ENCODE results near the gene JAG1.
"Not testable (repeated sequence)": the region's sequence is repeated elsewhere in the genome, so short reads cannot be mapped to it uniquely, and the experiment has no call there.

The JAG1 gene

GRCh38 chr20:10605547-10606195, 68.1 kb downstream of the JAG1 start:
- DNase-seq, result no peak

GRCh38 chr20:10604865-10605440, 68.8 kb downstream of the JAG1 start:
- DNase-seq, result no peak

- DNase-seq, result no peak
Observed at GRCh38 chr20:10603971-10604864, 69.6 kb downstream of the JAG1 start.

- no peak for DNase-seq
Observed at GRCh38 chr20:10603378-10603777, 70.4 kb downstream of the JAG1 start.

GRCh38 chr20:10602221-10602871, 71.5 kb downstream of the JAG1 start:
- DNase-seq, result no peak

GRCh38 chr20:10597637-10598036, 76.2 kb downstream of the JAG1 start:
- DNase-seq, result no peak

DNA sequence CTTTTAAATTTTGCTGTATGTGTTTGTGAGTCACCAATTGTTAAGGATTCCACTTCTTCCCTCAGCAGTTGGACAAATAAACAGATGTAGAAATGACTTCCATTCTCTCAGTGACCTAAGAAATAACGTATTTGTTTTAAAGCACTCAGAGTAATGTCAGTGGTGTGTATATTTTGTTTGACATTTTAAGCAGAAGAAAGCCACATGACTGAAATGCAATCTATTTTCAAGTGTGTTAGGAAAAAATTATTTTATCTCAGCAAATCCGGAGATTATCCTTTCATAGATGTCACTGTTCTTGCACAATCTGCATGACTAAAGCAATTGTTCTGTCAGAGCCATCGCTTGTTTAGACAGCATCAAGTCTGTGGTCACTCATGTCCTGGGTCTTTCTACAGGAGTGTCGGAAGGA, 77.1 kb downstream of the JAG1 start:
- DNase-seq, result no peak

DNA sequence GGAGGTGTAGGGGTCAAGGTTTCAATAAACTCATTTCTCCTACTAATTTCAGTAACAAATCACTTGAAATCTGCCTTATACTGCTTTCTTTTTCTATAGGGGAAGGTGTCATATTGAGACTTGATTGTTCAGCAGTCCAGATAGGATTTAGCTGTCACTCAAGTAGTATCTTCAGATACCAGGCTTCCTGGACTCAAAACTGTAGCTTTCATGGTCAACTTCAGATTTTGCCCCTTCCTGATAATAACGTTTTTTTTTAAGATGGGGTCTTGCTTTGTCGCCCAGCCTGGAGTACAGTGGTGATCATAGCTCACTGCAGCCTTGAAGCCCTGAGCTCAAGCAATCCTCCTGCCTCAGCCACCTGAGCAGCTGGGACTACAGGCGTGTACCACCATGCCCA, 77.8 kb downstream of the JAG1 start:
- no peak for DNase-seq

DNA sequence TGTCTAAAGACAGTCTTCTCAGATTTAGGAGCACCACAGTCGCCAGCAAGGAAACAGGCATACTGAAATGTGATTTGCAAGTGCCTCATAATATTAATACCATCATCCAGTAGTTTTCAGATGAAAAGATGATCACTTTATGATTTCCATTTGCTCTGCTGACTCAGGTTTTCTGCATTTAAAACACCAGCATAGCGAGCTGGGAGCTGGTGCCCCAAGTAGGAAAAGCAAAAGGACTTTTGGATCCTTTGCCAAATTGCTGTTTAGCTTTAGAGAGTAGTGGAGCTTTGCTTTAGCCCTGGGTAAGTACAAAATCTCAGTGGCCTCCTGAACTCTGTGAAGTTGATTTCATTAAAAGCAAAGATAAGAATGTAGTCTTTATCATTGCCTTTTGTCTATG, 78.5 kb downstream of the JAG1 start:
- no peak for DNase-seq

DNA sequence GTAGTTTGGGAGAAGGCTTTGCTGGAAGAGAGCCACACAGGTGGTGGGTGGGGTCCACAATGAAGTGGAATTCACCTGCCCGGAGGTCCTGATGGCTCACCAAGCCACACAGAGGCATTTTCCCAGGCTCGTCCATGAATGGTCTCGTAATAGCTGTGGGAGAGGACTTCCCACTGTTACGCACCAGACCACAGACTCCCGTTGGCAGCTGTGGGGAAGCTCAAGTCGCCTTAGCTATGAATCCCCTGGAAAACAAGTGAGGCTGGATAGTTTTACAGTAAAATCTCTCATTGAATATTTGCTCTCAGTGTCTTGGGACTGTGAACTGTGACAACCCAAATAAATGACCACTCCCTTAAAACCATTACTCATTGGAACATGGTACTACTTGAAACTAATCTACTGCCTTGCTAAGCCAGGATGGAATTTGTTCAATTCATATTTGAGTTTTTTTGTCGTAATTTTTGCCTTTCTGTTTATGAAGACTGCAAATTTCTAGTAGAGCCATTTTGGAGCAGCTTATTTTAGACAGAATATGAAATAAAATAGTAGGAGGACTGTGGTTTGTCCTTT, 79.4 kb downstream of the JAG1 start:
- DNase-seq, result no peak

- no peak for DNase-seq
Observed at GRCh38 chr20:10591946-10592521, 81.8 kb downstream of the JAG1 start.

- no peak for DNase-seq
Observed at GRCh38 chr20:10590950-10591671, 82.7 kb downstream of the JAG1 start.

DNA sequence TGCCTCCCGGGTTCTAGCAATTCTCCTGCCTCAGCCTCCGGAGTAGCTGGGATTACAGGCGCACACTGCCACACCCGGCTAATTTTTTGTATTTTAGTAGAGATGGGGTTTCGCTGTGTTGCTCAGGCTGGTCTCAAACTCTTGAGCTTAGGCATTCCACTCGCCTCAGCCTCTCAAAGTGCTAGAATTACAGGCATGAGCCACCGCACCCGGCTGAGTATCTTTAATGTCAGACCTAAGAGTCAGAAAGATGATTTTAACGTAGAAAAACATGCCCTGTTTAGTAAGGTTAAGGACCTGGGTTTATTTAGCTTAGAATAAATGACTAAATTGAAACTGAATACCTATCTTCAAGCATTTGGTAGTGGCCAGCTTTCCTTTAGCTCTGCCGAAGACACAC, 83.4 kb downstream of the JAG1 start:
- not testable (repeated sequence) for DNase-seq
